HG02981 (cell line): ENCODE results near the gene IQCH.

Experiments used
- ATAC-seq: cut with Tn5 transposase; IDR thresholded peaks from one replicate; pipeline ENCODE4 v1.9.1; 2021; ENCODE audit warnings: mild to moderate bottlenecking, moderate library complexity; ENCODE audit not compliant: unreplicated experiment

IQCH gene

DNA sequence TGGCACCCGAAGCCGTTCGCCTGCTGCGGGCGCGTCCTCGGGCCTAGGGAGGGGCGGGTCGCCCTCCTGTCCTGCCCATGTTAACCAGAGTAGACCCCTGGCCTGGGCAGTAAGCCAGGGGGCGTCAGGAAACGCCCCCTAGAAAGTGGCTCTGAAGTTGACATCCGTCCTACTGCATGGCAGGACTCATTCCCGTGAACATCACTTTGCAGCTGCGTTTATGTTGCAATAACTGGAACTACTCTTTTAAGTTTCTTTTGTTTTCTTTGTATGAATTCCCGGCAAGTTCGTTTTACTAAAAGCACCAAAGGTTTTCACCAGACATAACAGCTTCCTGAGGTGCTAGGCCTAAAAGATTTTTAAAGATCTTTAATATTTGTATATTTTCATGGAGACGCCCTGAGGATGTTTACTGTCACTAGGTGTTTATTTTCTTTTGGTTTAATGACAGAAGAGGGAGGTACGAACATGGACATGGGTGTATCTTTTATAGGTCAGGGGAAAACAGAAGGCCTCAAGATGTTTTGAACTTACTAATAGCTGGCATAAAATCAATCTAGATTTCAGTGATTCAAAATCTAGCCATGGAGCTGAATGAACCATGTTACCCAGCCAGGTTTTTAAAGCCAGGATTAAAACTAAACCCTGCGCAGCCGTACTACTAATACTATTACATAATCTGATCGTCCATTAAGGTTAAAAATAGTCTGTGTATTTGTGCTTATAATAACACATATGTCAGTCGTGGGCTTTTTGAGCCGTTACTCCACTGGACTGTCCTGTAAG lies 267.4 kb downstream of the IQCH start:
- ATAC-seq: peak; percentile 5

DNA sequence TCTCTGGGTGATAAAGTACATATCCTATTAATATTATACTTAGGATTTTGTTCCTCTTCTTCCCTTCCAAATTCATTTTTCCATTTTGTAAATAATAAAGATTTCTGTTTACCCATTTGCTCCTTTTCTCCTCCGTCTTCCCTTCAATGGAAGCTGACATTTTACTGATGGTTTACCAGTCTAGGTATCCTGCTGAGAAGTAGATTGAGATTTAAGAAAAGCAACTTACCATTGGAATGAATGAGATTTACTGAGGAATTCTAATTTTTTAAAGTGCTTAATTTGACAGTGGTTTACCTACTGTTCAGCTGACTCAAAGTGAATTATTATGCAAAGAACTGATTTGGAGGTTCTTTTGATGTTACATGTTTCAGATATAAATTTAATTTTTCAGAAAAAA lies 268.7 kb downstream of the IQCH start:
- no peak for ATAC-seq

DNA sequence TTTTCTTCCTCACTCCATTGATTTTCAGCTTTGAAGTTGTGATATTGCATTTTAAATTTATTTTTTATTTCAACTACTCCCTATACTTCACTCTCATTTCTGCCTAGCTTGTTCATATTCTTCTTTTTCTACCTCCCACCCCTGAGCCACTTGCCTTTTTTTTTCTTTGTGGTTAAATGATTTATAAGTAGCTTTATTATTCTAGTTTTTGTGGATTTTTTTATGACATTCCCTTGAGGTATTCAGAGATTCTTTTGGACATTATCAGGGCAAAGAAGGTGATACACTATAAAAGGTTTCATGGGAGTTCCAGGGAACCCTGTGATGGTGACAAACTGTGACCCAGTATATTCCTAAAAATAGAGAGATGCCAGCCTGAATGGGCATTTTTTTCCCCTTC lies 269.6 kb downstream of the IQCH start:
- no peak for ATAC-seq

DNA sequence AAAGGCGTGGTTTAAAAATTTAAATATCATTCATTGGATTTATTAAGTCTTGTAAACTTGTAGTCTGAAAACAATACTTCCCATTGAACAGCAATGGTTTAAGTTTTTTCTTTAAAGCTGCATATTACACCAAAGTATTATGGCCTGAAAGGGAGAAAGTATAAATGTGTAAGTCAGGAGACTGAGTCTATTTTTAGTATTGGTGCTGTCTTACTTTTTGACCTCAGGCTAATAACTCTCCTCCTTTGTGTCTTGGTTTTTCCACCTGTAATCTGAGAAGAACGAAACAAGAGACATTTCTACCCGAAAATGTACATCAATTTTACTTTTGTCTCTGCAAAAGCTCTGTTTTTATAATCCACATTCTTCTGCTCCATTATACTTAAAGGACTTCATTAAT lies 273.9 kb downstream of the IQCH start:
- no peak for ATAC-seq

DNA sequence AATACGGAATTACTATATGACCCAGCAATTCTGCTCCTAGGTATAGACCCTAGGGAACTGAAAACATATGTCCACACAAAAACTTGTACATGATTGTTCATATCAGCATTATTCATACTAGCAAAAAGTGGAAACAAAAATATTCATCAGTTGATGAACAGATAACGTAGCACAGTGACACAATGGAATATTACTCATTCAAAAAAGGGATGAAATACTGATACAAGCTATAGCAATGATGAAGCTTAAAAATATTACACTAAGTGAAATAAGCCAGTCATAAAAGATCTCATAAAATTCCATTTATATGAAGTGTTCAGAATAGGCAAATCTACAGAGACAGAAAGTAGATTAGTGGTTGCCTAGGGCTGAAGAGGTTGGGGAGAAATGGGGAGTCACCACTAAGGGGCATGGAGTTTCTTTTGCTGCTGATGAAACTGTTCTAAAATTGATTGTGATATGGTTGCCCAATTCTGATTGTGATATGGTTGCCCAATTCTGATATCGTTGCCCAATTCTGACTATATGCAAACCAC lies 276.9 kb downstream of the IQCH start:
- no peak for ATAC-seq

DNA sequence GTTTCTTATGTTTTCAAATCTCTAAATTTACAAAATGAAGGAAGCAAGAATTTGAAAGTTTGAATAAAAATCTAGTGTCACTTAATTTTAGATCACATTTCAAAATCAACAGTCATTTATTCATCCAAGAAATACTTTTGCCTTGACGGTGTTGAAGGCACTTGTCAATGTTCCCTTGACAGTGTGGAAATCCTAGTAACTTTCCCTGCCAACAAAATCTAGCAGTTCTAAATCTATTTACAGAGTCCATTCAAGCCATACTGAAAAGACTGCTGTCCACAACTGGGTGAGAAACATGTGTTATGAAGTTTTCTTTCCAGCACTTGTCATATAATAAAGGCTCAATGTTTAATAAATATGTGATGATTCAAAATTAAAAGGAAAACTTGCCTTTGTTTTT lies 279.3 kb downstream of the IQCH start:
- ATAC-seq: no peak

DNA sequence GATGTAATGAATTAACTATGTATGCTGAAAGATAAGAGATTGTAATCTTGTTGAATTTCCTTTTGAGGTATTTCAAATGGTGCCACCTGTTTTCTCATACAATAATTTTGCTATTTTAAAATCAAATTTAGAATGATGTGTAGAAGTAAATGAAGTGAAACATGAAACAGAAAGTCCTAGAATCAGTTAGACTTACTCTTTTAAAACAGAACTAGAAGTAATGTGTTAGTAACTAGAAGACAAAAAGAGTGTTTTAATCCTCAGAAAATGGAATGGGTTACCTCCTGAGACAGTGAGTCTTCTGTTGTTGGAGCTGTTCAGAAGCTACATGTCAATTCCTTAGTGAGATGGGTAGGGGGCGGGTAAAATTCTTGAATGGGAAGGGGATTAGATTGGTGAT lies 279.8 kb downstream of the IQCH start:
- no peak for ATAC-seq

DNA sequence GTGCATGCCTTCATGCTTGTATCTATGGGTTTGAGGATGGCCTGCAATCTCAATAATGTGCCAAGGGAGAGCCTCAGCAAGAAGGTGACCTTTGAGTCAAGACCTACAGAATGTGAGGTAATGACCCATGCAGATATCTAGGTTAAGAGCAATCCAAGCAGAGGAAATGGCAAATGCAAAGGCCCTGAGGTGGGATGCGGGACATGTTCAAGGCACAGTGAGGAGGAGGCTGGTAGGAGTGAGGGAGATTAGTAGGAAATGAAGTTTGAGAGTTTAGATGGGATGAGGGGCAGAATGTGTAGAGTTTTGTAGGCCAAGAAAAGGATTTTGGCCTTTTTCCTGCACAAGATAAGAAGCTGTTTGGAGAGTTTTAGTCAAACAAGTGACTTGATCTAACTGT lies 283.2 kb downstream of the IQCH start:
- ATAC-seq: no peak

DNA sequence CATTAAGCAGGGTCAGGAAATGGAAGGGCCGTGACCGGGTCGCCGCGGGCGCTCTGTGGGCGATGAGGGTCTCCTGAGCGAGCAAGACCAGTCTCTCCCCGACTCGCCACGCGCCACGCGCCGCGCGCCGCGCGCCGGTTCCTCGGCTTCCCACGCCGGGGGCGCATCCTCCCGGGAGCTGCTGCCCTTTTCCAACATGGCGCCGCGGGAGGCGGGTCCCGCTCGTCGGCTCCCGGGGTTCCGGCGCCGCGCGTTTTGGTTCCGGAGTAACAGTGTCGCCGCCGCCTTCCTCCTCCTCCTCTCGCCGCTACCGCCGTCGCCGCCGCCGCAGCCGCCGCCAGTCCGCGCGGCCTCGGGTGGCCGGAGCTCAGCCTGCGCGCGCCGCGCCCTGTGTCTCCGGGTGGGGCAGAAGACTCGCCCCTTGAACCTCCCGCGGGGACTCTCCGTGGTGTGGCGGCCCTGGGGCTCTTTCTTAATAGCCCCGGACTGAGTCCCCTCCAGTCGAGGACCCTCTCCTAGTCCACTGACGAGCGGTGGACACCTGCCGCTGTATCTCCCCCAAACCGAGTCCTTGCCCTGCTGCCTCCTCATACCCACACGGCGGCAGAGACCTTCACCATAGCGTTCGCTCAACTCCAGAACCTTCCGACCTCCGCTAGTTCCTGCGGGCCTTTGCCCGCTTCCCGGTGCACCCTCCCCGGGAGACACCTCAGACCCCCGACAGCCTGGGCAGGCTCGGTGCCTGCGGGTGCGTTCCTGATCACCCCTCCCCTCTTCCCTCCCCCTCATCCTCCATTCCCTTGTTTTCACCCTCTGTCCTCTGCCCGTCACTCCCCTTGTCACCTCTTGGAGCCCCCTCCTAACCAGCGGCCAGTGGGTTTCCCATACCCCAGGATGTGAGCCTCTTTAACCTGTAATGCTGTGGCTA lies 288.1 kb downstream of the IQCH start, which contains the start of gene MAP2K5:
MAP2K5 (plus strand) TSS at position 284 of the 928 bp plus-strand sequence; CDS start at position 917, 633 bp downstream.
- no peak for ATAC-seq

DNA sequence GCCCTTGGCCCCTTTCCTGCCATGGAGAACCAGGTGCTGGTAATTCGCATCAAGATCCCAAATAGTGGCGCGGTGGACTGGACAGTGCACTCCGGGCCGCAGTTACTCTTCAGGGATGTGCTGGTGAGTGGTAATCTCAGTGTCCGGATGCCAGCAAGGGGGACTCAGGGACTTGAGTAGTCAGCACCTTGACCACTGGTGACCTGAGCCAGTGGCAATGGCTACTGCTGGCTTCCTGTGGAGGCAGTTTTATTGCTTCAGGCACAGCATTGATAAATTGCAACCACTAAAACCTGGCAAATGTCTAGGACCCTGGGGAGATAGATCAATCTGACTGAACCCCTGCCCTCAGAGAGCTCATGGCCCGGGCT lies 288.7 kb downstream of the IQCH start:
- no peak for ATAC-seq

DNA sequence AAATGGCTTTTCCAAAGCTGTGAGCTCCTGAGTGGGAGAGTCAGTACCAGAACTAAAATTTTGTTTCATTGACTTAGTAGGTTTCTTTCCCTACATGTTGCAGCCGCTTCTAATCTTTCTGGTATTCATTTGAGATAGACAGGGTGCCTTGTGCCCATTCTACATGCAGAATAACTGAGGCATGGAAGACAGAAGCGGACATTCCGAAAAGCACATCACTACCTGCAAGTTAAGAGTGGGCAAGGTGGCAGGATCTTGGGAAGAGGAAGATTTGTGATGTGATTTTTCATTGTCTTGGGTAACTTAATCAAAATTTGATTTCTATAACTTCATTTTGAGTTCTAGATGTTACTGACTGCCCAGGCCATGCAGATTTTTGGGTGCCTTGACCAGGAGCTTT lies 289.9 kb downstream of the IQCH start:
- ATAC-seq: no peak

DNA sequence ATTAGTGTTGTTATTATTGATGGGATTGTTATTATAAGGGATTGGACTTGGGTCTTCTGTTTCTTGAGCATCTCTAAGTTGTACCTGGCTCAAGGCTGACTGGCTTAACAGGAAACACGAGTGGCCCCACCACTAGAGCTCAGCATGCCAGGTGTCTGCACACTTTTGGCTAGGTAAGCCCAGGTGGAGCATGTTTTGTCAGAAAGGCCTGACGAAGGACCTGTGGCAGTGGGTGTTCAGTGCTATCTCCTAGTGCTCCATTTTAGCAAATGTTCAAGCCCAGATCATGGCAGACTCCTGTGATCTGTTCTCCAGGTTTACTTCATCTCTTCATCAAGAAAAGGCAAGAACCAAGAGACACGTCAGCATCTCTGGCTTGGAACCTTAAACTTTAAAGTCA lies 291.3 kb downstream of the IQCH start:
- no peak for ATAC-seq

DNA sequence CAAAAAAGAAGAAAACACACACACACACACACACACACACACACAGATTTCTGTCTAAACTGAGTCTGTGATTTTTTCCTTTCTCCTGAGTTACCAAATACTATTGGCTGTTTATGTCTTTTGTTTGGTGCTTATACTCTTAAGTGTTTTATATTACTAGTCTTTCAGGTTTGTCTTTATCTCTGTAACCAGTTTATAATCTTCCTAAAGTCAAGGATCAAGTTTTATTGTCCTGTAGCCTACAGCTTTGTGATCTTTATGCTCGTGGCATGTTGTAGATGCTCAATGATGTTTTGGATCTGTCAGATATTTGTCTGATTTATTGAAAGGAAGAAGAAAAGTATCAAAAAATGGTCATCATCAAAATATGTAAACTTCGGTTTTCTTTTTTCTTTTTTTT lies 292.5 kb downstream of the IQCH start:
- no peak for ATAC-seq

DNA sequence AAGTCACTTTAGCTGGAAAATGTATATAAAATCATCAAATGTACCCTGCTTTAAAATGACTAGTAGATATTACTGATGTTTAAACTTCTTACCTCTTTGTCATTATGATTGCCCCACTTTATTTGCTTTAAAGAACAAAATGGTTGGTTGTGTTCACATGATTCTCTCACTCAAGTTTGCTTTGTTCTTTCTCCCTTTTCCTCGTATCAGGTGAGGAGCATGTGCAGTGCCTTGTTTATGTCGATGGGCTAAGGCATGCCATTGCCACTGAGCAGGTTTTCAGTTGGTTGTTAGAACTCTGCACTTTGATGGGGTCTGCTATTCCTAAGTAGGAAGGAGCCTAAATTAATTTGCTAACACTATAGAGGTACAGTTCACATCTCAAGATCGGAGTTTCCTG lies 293.2 kb downstream of the IQCH start:
- no peak for ATAC-seq

DNA sequence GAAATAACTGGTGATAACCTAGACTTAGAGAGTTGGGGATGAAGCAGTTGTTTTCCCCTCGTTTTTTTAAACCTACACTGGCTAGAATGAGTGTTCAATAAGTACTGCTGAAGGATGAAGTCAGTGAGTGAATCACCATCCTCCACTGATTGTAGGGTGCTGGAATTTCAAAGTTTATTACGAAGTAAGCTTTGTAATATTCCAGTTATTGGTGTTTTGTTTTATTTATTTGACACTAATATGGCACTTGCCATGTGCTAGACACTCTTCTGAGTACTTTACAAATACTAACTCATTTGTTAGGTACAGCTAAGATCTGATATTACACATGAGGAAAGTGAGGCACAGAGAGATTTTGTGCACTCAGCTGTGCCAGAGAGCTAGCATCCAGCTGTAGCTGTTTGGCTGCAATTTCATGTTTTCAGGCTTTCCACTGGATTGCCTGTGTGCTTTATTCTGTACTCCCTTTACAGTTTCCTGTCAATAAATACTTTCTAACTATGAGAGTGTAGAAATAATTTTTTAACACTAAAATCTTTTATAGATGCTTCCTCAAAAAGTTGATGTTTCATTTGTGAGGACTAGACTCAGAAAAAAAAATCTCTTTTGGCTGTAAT lies 293.8 kb downstream of the IQCH start:
- no peak for ATAC-seq

DNA sequence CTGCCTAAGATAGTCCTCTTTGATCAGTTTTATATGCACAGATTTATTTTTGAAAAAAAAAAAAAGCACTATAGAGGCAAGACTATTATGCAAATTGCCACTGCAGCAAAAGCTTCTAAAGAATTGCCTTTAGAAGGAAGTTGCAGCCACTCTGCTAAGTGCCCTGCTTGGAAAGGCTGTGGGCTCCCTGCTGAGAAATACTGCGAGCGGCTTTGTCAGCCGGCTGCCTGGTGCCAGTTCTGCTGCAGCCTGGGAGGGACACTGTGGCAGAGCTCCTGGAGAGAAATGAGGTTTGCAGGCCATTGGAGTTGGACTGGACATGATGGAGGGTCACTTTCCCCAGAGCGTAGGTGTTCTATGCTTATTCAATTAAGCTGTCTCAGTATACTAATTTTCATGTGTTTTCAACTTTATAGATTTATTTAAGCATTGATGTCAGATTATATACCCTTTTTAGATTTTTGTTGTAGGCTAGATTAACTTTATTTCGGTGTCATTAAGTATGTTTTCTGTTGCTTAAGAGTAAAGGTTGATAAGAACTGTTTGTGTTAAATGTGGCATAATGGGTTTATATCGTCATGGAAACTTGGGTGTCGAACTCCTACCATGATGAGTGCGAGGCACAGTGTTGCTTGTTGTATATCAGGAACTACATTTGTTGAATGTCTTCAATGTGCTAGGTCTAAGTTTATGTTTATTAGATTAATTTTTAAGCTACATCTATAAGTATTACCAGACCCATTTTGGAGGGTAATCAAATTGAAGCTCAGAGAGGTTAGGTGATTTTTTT lies 294.5 kb downstream of the IQCH start:
- no peak for ATAC-seq

DNA sequence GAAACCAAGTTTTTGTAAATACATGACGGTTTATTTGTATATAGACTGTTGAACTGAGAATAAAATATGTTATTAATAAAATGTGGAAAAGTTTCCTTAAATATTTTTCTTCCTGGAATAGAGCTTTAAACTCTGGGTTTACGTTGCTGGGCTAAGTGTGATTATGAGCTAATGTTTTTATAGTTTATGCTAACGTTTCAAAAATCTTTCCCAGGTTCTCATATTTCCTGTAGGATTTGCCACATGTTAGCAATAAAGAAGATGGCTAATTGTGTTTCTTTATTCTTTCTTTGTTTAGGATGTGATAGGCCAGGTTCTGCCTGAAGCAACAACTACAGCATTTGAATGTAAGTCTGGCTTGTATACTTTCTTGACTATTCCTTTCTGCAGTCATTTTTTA lies 295.1 kb downstream of the IQCH start:
- no peak for ATAC-seq

DNA sequence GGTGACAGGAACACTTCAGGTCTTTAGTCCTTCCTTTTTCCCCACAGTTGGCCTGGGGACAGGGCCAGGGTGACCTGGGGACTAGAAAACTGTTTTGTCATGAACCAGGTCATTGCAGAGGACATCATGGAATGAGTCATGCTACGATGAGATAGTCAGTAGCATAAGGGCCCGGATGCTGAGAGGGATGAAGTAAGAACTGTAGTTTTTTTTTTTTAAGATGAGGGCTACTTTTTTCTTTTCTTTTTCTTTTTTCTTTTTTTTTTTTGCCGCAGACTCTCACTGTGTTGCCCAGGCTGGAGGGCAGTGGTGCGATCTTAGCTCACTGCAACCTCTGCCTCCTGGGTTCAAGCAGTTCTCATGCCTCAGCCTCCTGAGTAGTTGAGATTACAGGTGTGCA lies 295.9 kb downstream of the IQCH start:
- no peak for ATAC-seq

DNA sequence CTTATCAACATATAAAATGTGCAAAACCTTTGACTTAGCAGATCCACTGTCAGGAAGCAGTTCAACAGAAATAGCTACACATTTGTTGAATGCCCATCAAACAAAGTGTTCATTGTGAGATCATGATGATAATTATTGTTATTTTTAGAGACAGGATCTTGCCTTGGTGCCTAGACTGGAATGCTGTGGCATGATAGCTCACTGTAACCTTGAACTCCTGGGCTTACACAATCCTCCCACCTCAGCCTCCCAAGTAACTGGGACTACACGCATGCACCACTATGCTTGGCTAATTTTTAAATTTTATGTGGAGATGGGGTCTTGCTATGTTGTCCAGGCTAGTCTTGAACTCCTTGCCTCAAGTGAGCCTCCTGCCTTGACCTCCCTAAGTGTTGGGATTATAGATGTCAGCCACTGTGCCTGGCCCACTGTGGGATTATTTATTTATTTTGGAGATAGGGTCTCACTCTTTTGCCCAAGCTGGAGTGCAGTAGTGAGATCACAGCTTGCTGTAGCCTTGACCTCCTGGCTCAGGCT lies 296.7 kb downstream of the IQCH start:
- no peak for ATAC-seq
